Esophagus squamous epithelium (tissue), 4 donors: ENCODE results near the gene RAX.

Experiments
- POLR2A ChIP-seq, 4 donors: fragments of 450-650 bp; IDR thresholded peaks; one replicate each; pipeline ENCODE4 v1.6.1; 2017; ENCODE audit warnings: antibody characterized with exemption in 4 of 4, mild to moderate bottlenecking in 4 of 4, moderate library complexity in 3 of 4
- TF ChIP-seq, protein P1 (sequence below), 6 experiments: fragments of 450-650 bp in 4 of 6; fragments of 200-600 bp in 2 of 6; sonication (generic) in 2 of 6; IDR thresholded peaks; one replicate each; pipeline ENCODE4 v1.5.1; 2016 to 2019; ENCODE audit warnings: antibody characterized with exemption in 6 of 6, mild to moderate bottlenecking in 4 of 6, moderate library complexity in 4 of 6

DNA sequence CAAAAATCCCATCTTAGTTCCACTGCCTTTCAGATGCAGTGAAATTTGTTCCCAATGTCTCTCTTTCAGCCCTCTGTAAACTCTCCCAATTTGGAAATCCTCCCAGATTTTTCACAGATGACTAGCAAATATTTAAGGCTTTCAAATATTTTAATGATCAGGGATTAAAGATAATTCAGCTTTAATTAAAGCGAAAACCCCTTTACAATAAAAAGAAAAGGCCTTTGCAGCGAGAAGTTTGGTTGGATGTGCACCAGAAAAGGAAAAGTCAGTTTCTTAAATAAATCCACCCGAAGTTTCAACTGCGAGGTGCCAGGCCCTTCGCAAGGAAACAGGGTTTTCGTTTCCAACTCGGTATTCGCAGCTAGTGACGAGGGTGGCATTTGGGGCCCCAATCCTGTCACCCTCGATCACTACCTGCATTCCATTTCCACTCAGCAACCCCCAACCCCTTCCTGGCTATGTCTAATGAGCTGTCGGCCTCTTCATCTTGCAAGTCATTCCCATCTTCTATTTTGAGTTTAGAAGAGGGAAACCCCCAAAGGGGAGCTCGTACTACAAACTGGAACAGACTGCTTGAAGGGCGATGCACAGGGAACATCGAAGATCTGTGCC lies 1.5 kb downstream of the RAX start:
- TF ChIP-seq, protein P1, sequence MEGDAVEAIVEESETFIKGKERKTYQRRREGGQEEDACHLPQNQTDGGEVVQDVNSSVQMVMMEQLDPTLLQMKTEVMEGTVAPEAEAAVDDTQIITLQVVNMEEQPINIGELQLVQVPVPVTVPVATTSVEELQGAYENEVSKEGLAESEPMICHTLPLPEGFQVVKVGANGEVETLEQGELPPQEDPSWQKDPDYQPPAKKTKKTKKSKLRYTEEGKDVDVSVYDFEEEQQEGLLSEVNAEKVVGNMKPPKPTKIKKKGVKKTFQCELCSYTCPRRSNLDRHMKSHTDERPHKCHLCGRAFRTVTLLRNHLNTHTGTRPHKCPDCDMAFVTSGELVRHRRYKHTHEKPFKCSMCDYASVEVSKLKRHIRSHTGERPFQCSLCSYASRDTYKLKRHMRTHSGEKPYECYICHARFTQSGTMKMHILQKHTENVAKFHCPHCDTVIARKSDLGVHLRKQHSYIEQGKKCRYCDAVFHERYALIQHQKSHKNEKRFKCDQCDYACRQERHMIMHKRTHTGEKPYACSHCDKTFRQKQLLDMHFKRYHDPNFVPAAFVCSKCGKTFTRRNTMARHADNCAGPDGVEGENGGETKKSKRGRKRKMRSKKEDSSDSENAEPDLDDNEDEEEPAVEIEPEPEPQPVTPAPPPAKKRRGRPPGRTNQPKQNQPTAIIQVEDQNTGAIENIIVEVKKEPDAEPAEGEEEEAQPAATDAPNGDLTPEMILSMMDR (IDR thresholded peaks at IDR 0.05): no peak
- TF ChIP-seq POLR2A (IDR thresholded peaks at IDR 0.05): no peak
